AG04449 (cell line): ENCODE data around the gene FAM222A.

Experiments used
- CTCF ChIA-PET: fragments of 350-600 bp; formaldehyde crosslinking; extraction: SDS; loops from one replicate; lab custom pipeline; 2021; ENCODE audit warnings: antibody characterized with exemption; lab: Yijun Ruan, JAX
- POLR2A ChIA-PET: fragments of 400-600, 350-600 bp; formaldehyde crosslinking; extraction: SDS; loops from one replicate; lab custom pipeline; 2020; ENCODE audit warnings: antibody characterized with exemption, inconsistent platforms; lab: Yijun Ruan, JAX
- DNase-seq: peaks from one replicate; pipeline ENCODE4 v3.0.0-alpha.2; 2010; ENCODE audit warnings: low read depth, low spot score
- H3K4me3 ChIP-seq: 2 replicates; pipeline ENCODE4 v1.5.1; 2011; ENCODE audit warnings: low read depth, mild to moderate bottlenecking, control low read depth, low read length
- TF ChIP-seq, protein P1 (sequence below): IDR thresholded peaks from one replicate; pipeline ENCODE4 v1.5.1; 2011; ENCODE audit warnings: mild to moderate bottlenecking, moderate library complexity, low read length, control low read depth, inconsistent platforms; ENCODE audit not compliant: insufficient read depth; ENCODE audit errors: missing control alignments

The FAM222A gene

DNA sequence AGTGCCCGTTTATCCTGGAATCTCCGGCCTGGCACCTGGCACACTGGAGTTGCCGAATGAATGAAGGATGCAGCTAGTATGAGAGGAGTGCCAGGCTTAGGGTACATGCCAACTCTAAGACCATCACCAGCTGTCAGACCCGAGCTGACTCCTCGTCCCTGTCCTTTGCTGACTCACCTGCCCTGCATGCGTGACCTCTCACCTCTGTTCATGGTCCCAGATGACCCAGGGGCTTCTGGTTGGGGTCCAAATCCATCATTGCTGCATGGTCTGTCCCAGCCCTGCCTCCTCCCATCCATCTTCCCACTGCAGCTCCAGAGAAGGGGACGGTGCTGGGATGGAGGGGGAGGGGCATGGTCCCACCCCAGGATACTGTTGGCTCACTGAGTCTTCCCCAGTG lies 9.9 kb upstream of the FAM222A start:
- POLR2A ChIA-PET = no interaction called here
- DNase-seq = no peak
- TF ChIP-seq, protein P1, sequence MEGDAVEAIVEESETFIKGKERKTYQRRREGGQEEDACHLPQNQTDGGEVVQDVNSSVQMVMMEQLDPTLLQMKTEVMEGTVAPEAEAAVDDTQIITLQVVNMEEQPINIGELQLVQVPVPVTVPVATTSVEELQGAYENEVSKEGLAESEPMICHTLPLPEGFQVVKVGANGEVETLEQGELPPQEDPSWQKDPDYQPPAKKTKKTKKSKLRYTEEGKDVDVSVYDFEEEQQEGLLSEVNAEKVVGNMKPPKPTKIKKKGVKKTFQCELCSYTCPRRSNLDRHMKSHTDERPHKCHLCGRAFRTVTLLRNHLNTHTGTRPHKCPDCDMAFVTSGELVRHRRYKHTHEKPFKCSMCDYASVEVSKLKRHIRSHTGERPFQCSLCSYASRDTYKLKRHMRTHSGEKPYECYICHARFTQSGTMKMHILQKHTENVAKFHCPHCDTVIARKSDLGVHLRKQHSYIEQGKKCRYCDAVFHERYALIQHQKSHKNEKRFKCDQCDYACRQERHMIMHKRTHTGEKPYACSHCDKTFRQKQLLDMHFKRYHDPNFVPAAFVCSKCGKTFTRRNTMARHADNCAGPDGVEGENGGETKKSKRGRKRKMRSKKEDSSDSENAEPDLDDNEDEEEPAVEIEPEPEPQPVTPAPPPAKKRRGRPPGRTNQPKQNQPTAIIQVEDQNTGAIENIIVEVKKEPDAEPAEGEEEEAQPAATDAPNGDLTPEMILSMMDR = no peak
- no peak overlapping the region for H3K4me3 ChIP-seq
- CTCF ChIA-PET = no interaction called here

DNA sequence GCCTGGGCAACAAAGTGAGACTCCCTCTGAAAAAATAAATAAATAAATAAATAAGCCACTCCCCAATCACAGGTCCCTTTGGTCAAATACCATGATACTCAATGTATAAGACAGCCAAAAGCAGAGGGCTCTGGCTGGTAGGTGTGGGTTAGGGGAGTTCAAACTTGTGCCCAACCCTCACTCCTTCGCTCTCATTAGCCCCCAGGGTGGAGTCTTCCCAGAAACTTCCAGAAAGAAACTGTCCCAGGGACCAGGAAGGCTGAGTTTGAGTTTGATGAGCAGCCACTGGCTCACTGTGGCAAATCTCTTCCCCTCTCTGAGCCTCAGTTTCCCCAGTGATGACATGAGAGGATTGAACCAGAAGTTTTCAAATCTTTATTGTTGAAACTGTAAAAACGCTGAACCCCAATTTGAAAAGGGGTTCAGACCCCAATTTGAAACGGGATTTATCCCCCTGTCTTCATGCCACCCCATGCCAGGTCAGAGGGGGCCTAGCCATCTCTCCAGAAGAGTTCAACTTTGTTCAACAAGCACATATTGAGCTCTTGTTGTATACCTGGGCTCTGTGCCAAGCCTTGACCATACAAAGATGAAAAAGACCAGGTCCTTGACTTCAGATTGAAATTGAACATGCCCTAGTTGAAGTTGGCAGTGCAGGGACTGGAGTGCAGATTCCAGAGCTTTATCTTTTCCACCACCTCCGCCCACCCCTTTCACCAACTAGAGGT lies 9.1 kb upstream of the FAM222A start:
- CTCF ChIA-PET = no interaction called here
- TF ChIP-seq, protein P1 = no peak
- no peak for DNase-seq
- POLR2A ChIA-PET = no interaction called here
- H3K4me3 ChIP-seq = no peak overlapping the region

DNA sequence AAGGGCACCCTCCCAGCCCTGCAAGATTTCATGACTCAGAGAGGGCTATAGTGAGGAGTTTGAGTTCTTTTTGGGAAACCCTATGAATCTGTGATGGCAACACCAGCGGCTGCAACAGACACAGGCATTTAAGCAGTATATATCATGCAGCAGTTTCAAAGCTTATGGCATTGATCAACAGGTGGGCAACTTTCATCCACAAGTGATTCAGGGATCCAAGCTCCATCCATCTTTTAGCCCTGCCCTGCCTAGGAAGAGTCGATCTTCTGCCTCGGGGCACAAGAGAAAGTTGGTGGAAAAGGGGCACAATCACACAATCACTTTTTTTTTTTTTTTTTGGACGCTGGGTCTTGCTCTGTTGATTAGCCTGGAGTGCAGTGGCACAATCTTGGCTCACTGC lies 8.3 kb upstream of the FAM222A start:
- CTCF ChIA-PET = no interaction called here
- no peak for DNase-seq
- H3K4me3 ChIP-seq = no peak overlapping the region
- POLR2A ChIA-PET = no interaction called here
- TF ChIP-seq, protein P1 = no peak

DNA sequence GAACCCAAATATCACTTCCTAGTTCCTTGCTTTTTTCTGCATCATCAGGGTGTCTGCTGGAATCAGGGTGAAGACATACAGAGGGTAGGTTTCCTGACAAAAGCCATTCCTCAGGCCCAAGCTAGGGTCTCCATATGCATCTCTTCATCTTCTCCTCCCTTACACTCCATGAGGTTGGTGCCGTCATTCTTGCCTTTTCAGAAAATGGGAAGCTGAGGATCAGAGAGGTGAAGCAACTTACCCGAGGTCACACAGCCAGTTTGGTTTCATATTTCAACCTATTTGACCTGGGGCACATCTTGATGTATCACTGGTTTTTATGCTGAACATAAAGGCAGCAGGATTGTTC lies 7.3 kb upstream of the FAM222A start:
- CTCF ChIA-PET = interaction anchor here (0.6 kb wide), 1 partner anchor 109 kb away, joined by 3 read pairs; no protein-coding TSS in a partner anchor
- DNase-seq = no peak
- TF ChIP-seq, protein P1 = no peak
- POLR2A ChIA-PET = no interaction called here
- H3K4me3 ChIP-seq = no peak overlapping the region

DNA sequence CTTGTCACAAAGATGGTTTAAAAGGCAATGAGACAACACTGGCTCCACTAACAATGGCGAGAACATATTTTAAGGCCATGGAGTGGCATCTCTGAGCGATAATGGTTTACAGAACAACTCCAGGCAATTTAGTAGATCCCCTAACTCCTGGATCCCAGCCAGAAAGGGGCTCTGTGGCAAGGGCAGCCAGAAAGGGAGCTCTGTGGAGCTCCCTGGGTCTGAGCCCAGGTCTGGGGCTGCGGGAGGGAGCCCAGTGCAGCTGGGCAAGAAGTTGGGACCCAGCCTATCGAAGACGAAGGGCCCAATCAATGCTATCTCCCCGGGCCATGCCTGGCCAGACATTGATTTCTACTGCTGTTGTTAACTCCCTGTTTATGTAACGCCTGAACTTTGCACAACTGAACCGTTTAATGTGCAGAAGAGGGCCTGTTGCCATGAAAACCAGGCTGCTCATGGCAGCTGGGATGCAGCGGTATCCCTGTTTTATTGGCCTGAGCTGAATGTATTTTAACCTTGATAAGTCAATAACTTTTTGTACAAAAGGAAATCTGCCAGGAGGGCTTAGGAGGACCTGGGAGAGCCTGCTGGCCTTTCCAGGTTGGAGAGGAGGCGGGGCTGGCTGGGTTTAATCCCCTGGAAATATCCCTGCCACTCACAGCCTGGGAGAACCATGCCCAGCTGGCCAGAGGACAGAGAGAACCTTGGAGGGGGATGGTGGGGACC lies 6.7 kb upstream of the FAM222A start:
- no peak overlapping the region for H3K4me3 ChIP-seq
- TF ChIP-seq, protein P1 = no peak
- DNase-seq = no peak
- POLR2A ChIA-PET = no interaction called here
- CTCF ChIA-PET = interaction anchor here (0.6 kb wide), 1 partner anchor 110 kb away, joined by 3 read pairs; no protein-coding TSS in a partner anchor

DNA sequence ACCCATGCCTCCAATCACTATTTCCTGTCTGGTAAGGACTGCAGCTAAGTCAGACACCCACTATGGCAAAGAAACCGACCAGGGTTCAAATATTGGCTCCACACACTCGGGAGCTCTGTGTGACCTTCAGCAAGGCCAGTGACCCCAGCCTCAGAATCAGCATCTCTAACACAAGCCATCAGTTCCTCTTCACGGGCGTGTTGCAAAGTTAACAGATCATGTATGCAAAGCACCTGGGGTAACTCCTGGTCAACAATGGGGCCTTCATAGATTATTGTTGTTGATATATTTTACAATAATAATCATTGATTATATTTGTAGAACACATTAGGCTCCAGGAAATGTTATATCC lies 6.2 kb upstream of the FAM222A start:
- no peak overlapping the region for H3K4me3 ChIP-seq
- ChIA-PET CTCF (no interaction called here), POLR2A (no interaction called here)
- TF ChIP-seq, protein P1 = no peak
- no peak for DNase-seq
